ENCODE results near the gene PCDHB10. TPM values are rescaled to one million over a fixed set of nuclear protein-coding genes. Genes with fewer than 3 reads are reported as not detected.

Gene PCDHB10
- total RNA-seq, 1 donor from 2014 or later, result 0.33 TPM

DNA sequence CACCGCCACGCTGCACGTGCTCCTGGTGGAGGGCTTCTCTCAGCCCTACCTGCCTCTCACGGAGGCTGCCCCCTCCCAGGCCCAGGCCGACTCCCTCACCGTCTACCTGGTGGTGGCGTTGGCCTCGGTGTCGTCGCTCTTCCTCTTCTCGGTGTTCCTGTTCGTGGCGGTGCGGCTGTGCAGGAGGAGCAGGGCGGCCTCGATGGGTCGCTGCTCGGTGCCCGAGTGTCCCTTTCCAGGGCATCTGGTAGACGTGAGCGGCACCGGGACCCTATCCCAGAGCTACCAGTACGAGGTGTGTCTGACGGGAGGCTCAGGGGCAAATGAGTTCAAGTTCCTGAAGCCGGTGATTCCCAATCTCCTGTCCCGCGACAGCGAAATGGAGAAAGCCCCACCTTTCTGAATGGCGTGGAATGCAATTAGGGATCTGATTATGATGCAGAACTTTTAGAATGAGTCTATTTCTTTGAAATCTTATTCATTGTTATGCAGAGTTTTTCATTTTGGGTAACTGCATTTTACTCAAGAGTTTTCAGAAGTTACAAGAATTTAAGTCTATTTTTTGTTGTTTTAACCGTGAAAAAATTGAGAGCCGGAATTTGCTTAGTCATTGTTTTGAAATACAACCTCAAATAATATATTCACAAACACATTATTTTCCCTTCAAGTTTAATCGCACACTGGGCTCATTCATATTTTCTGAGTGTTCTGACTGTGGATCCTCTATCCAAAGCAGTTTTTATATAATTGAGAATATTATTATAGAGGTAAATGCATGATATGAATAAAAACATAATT is 44.6 kb downstream of the PCDHB10 start:
- no peak for DNase-seq (ENCODE audit: low read depth, low spot score)

DNA sequence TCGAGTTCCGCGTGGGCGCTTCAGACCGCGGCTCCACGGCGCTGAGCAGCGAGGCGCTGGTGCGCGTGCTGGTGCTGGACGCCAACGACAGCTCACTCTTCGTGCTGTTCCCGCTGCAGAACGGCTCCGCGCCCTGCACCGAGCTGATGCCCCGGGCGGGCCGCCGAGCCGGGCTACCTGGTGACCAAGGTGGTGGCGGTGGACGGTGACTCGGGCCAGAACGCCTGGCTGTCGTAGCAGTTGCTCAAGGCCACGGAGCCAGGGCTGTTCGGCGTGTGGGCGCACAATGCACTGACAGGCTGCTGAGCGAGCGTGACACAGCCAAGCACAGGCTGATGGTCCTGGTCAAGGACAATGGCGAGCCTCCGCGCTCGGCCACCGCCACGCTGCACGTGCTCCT is 49.3 kb downstream of the PCDHB10 start:
- no peak for DNase-seq (ENCODE audit: low read depth, low spot score)

Other genes starting within 250 kb of the PCDHB10 start
- gene PCDHAC2, start 225.9 kb upstream of the PCDHB10 start, total RNA-seq, result 2.0 and 2.5 TPM in 2 replicates
- gene PCDHB1, start 141.0 kb upstream of the PCDHB10 start, total RNA-seq, result not detected in 2 replicates
- 1.4 and 2.9 TPM in 2 replicates for gene PCDHB2, start 97.7 kb upstream of the PCDHB10 start, total RNA-seq
- 0.20 and 0.35 TPM in 2 replicates for gene PCDHB3, start 91.9 kb upstream of the PCDHB10 start, total RNA-seq
- gene PCDHB4, start 70.5 kb upstream of the PCDHB10 start, total RNA-seq, result 0.04 and 0.07 TPM in 2 replicates
- 0.39 and 0.53 TPM in 2 replicates for gene PCDHB5, start 57.1 kb upstream of the PCDHB10 start, total RNA-seq
- gene PCDHB6, start 42.3 kb upstream of the PCDHB10 start, total RNA-seq, result 0.04 and 0.07 TPM in 2 replicates
- gene PCDHB7, start 19.7 kb upstream of the PCDHB10 start, total RNA-seq, result 0.28 and 0.40 TPM in 2 replicates
- gene PCDHB8, start 14.6 kb upstream of the PCDHB10 start, total RNA-seq, result 0.04 and 0.07 TPM in 2 replicates
- under 0.01 and 0.13 TPM in 2 replicates for gene PCDHB16, start 10.0 kb upstream of the PCDHB10 start, total RNA-seq
- 0.04 and 0.07 TPM in 2 replicates for gene PCDHB9, start 5.2 kb upstream of the PCDHB10 start, total RNA-seq
- 0.13 and 0.25 TPM in 2 replicates for gene PCDHB11, start 7.3 kb downstream of the PCDHB10 start, total RNA-seq
- gene PCDHB12, start 16.4 kb downstream of the PCDHB10 start, total RNA-seq, result 0.21 and 0.33 TPM in 2 replicates
- 0.33 and 0.99 TPM in 2 replicates for gene PCDHB13, start 21.6 kb downstream of the PCDHB10 start, total RNA-seq
- gene PCDHB14, start 31.0 kb downstream of the PCDHB10 start, total RNA-seq, result 0.53 and 0.78 TPM in 2 replicates
- gene PCDHB15, start 53.0 kb downstream of the PCDHB10 start, total RNA-seq, result 0.26 and 0.95 TPM in 2 replicates
- 0.13 and 0.32 TPM in 2 replicates for gene SLC25A2, start 111.7 kb downstream of the PCDHB10 start, total RNA-seq
- 70.7 and 109 TPM in 2 replicates for gene TAF7, start 128.4 kb downstream of the PCDHB10 start, total RNA-seq
- 0.20 and 0.28 TPM in 2 replicates for gene PCDHGA1, start 138.2 kb downstream of the PCDHB10 start, total RNA-seq
- 0.79 and 0.92 TPM in 2 replicates for gene PCDHGA2, start 146.4 kb downstream of the PCDHB10 start, total RNA-seq
- 0.21 and 0.26 TPM in 2 replicates for gene PCDHGA3, start 151.5 kb downstream of the PCDHB10 start, total RNA-seq
- gene PCDHGB1, start 157.7 kb downstream of the PCDHB10 start, total RNA-seq, result 0.59 and 0.63 TPM in 2 replicates
- gene PCDHGA4, start 162.7 kb downstream of the PCDHB10 start, total RNA-seq, result 2.0 and 3.5 TPM in 2 replicates
- gene PCDHGB2, start 167.6 kb downstream of the PCDHB10 start, total RNA-seq, result 1.3 TPM in 2 replicates
- 0.35 and 0.40 TPM in 2 replicates for gene PCDHGA5, start 171.8 kb downstream of the PCDHB10 start, total RNA-seq
- gene PCDHGB3, start 177.9 kb downstream of the PCDHB10 start, total RNA-seq, result 1.3 and 1.6 TPM in 2 replicates
- 1.3 and 1.4 TPM in 2 replicates for gene PCDHGA6, start 181.5 kb downstream of the PCDHB10 start, total RNA-seq
- gene PCDHGA7, start 190.4 kb downstream of the PCDHB10 start, total RNA-seq, result 0.59 and 0.95 TPM in 2 replicates
- gene PCDHGB4, start 195.3 kb downstream of the PCDHB10 start, total RNA-seq, result 9.3 and 12.4 TPM in 2 replicates
- 0.46 and 0.95 TPM in 2 replicates for gene PCDHGA8, start 200.3 kb downstream of the PCDHB10 start, total RNA-seq
- gene PCDHGB5, start 205.6 kb downstream of the PCDHB10 start, total RNA-seq, result 8.7 and 12.3 TPM in 2 replicates
- 1.2 and 1.8 TPM in 2 replicates for gene PCDHGA9, start 210.4 kb downstream of the PCDHB10 start, total RNA-seq
- gene PCDHGB6, start 215.7 kb downstream of the PCDHB10 start, total RNA-seq, result 2.0 and 2.1 TPM in 2 replicates
- 3.1 and 4.0 TPM in 2 replicates for gene PCDHGA10, start 220.6 kb downstream of the PCDHB10 start, total RNA-seq
- gene PCDHGB7, start 225.3 kb downstream of the PCDHB10 start, total RNA-seq, result 4.8 and 6.1 TPM in 2 replicates
- gene PCDHGA11, start 228.7 kb downstream of the PCDHB10 start, total RNA-seq, result 8.7 and 11.1 TPM in 2 replicates
- gene PCDHGA12, start 238.2 kb downstream of the PCDHB10 start, total RNA-seq, result 5.1 and 8.7 TPM in 2 replicates